Activated naive CD4-positive, alpha-beta T cell treated with anti-CD3 and anti-CD28 coated beads, Interleukin-2, amount 50 U/mL, for 24 hours (primary cell): ENCODE results near the gene RAB40A.
A peak's percentile ranks its signal among the peaks of the same experiment; 100 is the strongest.

ENCODE experiments used
- H3K27ac Mint-ChIP-seq: one replicate; pipeline ENCODE4 v1.8.0; 2021; ENCODE audit warnings: mild to moderate bottlenecking, mixed read lengths
- H3K27me3 Mint-ChIP-seq: one replicate; pipeline ENCODE4 v1.8.0; 2021; ENCODE audit warnings: mixed read lengths
- H3K36me3 Mint-ChIP-seq: one replicate; pipeline ENCODE4 v1.8.0; 2021; ENCODE audit warnings: mixed read lengths
- H3K4me1 Mint-ChIP-seq: one replicate; pipeline ENCODE4 v1.8.0; 2021; ENCODE audit warnings: mixed read lengths
- H3K4me3 Mint-ChIP-seq: one replicate; pipeline ENCODE4 v1.8.0; 2021; ENCODE audit warnings: mild to moderate bottlenecking, mixed read lengths
- H3K9me3 Mint-ChIP-seq: one replicate; pipeline ENCODE4 v1.8.0; 2021; ENCODE audit warnings: mixed read lengths

RAB40A gene

DNA sequence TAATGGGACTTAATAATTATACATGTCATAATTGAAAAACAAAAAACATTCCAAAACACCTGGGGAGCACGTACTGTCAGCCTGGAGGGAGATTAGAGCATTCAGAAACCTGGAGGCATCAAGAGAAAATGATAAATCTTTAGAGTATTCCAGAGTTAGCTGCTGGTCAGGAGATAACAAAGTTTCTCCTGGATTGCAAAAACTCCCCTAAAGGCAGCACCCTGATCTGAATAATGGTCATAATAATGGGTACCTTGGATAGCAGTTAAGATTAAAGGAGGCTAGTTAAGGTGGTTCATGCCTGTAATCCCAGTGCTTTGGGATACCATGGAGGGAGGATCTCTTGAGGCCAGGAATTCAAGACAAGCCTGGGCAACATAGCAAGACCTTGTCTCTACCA lies 15.9 kb upstream of the RAB40A start:
- H3K4me1 Mint-ChIP-seq, result no peaks in the 10 kb centered on the region
- no peaks in the 10 kb centered on the region for H3K27me3 Mint-ChIP-seq
- H3K4me3 Mint-ChIP-seq, result no peak overlapping the region
- H3K27ac Mint-ChIP-seq, result no peak overlapping the region
- no peaks in the 10 kb centered on the region for H3K9me3 Mint-ChIP-seq
- H3K36me3 Mint-ChIP-seq, result no peaks in the 10 kb centered on the region

DNA sequence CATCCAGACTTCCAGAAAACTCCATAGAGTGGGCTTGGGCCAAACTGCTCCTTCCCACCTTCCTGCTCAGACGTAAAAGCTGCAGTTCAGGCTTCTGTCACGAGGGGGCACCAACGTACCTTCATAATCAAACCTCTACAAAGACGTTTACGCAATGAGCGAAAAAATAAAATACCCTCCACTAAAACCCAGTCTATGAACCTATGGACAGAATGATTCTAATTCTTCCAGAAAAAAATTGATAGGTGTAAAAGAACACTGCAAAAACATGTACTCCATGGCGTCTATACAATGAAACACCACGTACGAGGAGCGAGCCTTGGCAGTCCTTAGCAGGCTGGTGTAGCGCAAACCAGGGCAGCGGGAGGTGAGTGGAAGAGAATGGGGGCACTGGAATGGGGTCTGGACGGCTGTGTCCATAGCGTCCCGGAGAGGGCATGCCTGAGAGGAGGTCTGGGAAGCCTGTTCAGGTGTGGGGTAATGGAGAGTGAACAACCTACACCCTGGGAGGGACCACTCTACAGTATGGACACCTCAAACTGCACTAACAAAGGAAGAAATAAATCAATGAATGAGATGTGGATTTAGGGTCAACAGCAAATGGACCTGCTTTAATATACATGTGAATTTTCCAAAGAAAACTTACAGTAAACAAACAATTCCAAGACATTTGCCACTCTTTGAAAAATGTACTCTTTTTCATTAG lies 14.4 kb upstream of the RAB40A start:
- Mint-ChIP-seq H3K36me3 (no peaks in the 10 kb centered on the region), H3K4me3 (peak overlapping the region; percentile 75), H3K27ac (no peak overlapping the region), H3K4me1 (no peaks in the 10 kb centered on the region), H3K27me3 (no peaks in the 10 kb centered on the region), H3K9me3 (no peaks in the 10 kb centered on the region)

DNA sequence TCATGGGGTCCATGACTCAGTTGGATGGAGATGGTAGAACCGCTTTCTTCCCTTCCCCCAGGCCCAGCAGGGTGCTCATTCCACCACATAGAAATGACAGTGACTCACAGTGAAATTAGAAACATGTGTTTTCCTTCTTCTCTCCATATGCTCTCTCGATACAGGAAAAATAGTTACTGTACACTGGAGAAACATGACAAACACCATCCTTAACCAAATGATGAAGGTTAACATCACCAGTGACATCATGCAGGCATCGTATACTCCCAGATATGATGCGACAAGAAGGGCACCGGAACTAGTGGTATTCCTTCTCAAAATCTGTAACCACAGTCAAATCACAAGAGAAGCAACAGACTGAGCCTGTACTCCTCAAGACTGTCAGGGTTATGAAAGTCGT lies 11.7 kb upstream of the RAB40A start:
- no peaks in the 10 kb centered on the region for H3K9me3 Mint-ChIP-seq
- H3K36me3 Mint-ChIP-seq, result no peaks in the 10 kb centered on the region
- no peaks in the 10 kb centered on the region for H3K27me3 Mint-ChIP-seq
- no peak overlapping the region for H3K4me3 Mint-ChIP-seq
- no peak overlapping the region for H3K27ac Mint-ChIP-seq
- no peaks in the 10 kb centered on the region for H3K4me1 Mint-ChIP-seq

- H3K4me1 Mint-ChIP-seq, result no peaks in the 10 kb centered on the region
- no peak overlapping the region for H3K27ac Mint-ChIP-seq
These were observed 11.3 kb upstream of the RAB40A start for GRCh38 chrX:103530545-103530944.

DNA sequence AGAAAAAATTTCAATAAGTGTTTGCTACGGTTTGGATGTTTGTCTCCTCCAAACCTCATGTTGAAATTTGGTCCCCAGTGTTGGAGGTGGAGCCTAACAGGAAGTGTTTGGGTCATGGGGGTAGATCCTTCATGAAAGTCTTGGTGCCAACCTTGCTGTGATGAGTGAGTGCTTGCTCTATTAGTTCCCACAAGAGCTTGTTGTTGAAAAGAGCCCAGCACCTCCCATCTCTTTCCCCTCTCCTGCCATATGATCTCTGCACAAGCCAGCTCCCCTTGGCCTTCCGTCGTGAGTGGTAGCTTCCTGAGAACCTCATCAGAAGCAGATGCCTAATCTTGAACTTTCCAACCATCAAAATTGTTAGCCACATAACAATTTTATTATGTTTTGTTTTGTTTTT lies 10.3 kb upstream of the RAB40A start:
- H3K9me3 Mint-ChIP-seq, result no peaks in the 10 kb centered on the region
- H3K4me1 Mint-ChIP-seq, result no peaks in the 10 kb centered on the region
- no peak overlapping the region for H3K27ac Mint-ChIP-seq
- H3K4me3 Mint-ChIP-seq, result no peak overlapping the region
- no peaks in the 10 kb centered on the region for H3K27me3 Mint-ChIP-seq
- H3K36me3 Mint-ChIP-seq, result no peaks in the 10 kb centered on the region

More at GRCh38 chrX:103530545-103530944, 11.3 kb upstream of the RAB40A start:
- no peaks in the 10 kb centered on the region for H3K27me3 Mint-ChIP-seq
- H3K4me3 Mint-ChIP-seq, result no peak overlapping the region
- no peaks in the 10 kb centered on the region for H3K36me3 Mint-ChIP-seq
- H3K9me3 Mint-ChIP-seq, result no peaks in the 10 kb centered on the region

- Mint-ChIP-seq H3K36me3 (no peaks in the 10 kb centered on the region), H3K4me1 (no peaks in the 10 kb centered on the region)
These were observed 5.5 kb upstream of the RAB40A start for GRCh38 chrX:103524747-103525146.

GRCh38 chrX:103523605-103524004 lies 4.3 kb upstream of the RAB40A start:
- Mint-ChIP-seq H3K4me1 (no peaks in the 10 kb centered on the region), H3K4me3 (no peak overlapping the region), H3K27me3 (no peaks in the 10 kb centered on the region), H3K36me3 (no peaks in the 10 kb centered on the region), H3K9me3 (no peaks in the 10 kb centered on the region), H3K27ac (no peak overlapping the region)

More at GRCh38 chrX:103524747-103525146, 5.5 kb upstream of the RAB40A start:
- no peak overlapping the region for H3K27ac Mint-ChIP-seq
- H3K4me3 Mint-ChIP-seq, result no peak overlapping the region
- no peaks in the 10 kb centered on the region for H3K9me3 Mint-ChIP-seq
- no peaks in the 10 kb centered on the region for H3K27me3 Mint-ChIP-seq

DNA sequence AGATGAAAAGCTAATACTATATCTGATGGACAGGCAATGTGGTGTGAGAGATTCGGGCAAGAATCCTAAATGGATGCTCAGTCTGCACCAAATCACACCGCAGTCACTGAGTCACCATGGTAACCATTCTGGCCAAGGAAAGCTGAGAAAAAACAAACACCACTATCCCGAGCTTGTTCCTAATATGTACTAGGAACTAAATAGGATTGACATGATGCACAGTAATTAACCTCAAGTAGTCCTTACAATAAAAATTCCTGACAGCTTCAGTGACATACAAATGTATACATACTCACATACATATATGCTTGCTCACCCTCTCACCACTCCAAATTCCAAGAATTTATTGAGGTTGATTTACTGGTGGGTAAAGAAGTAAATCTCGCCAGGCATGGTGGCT lies 1.1 kb upstream of the RAB40A start:
- H3K27me3 Mint-ChIP-seq, result peaks cover 1% of the 10 kb centered on the region
- no peaks in the 10 kb centered on the region for H3K4me1 Mint-ChIP-seq
- H3K36me3 Mint-ChIP-seq, result no peaks in the 10 kb centered on the region
- H3K9me3 Mint-ChIP-seq, result no peaks in the 10 kb centered on the region
- no peak overlapping the region for H3K27ac Mint-ChIP-seq
- no peak overlapping the region for H3K4me3 Mint-ChIP-seq

- Mint-ChIP-seq H3K4me3 (no peak overlapping the region), H3K27ac (no peak overlapping the region), H3K36me3 (no peaks in the 10 kb centered on the region), H3K4me1 (no peaks in the 10 kb centered on the region), H3K9me3 (no peaks in the 10 kb centered on the region), H3K27me3 (peaks cover 1% of the 10 kb centered on the region)
These were observed 718 bp downstream of the RAB40A start for GRCh38 chrX:103518571-103518970.

DNA sequence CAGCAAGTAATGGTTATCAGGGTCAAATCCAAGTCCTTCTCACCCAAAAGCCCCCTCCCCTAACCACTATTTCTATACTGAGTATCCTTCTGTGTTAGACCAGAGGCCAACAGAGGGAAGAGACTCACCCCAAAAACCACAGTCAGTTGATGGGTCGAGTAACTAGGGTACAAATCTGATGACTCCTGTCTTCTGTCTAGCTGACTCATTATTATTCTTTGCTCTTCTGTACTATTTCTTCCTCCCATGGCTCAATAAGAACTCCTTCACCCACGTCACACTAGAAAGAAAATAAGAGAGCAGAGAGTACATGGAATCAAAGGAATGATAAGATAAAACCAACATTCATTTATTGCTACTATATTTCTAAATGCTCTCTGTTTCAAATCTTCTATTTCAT lies 2.0 kb downstream of the RAB40A start:
- Mint-ChIP-seq H3K27me3 (peaks cover 1% of the 10 kb centered on the region), H3K9me3 (no peaks in the 10 kb centered on the region), H3K4me3 (no peak overlapping the region), H3K27ac (no peak overlapping the region), H3K36me3 (no peaks in the 10 kb centered on the region), H3K4me1 (no peaks in the 10 kb centered on the region)

DNA sequence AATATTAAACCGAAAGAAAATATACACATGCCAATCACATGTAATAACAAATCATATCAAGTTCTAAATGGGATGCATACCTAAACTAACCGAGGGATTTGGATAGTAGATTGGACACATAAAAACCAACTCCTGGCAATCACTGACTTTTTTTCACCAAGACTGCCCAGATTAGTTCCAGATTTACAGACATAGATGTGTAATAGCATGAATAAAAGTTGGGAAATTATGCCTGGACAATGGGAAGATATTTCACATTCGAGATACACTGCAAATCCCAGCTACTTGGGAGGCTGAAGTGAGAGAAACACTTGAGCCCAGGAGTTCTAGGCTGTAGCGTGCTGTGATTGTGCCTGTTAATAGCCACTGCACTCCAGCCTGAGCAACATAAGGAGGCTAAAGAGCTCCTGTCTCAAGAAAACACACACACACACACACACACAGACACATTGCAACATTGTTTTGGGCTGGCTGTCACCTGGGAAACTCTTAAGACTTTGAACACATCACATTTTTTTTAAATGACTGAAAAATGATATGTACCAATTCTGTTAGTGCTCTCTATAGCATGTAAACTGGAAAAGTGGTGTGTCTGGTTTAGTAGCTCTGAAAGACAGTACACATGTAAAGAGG lies 5.7 kb downstream of the RAB40A start:
- H3K9me3 Mint-ChIP-seq, result no peaks in the 10 kb centered on the region
- no peaks in the 10 kb centered on the region for H3K4me1 Mint-ChIP-seq
- H3K4me3 Mint-ChIP-seq, result no peak overlapping the region
- no peak overlapping the region for H3K27ac Mint-ChIP-seq
- H3K36me3 Mint-ChIP-seq, result no peaks in the 10 kb centered on the region
- H3K27me3 Mint-ChIP-seq, result peaks cover 1% of the 10 kb centered on the region

DNA sequence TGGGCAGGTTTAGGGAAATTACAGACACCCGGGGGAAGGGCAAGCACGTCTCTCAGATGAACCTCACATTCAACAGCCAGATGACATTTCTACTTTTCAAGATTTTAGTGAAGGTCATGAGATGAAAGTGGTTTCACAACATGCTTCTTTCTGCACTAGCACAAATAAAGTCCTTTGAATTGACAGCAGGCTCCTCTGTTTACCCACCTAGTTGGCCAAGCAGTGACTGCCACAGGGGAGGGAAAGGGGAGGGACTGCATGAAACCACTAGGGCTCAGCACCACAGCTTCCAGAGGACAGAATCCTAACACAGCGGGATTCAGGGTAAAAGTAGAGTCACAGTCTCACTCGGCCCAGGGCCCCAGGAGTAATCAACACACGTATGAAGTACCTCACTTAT lies 6.2 kb downstream of the RAB40A start:
- Mint-ChIP-seq H3K9me3 (no peaks in the 10 kb centered on the region), H3K4me3 (no peak overlapping the region), H3K36me3 (no peaks in the 10 kb centered on the region), H3K27me3 (peaks cover 1% of the 10 kb centered on the region), H3K27ac (no peak overlapping the region), H3K4me1 (no peaks in the 10 kb centered on the region)

DNA sequence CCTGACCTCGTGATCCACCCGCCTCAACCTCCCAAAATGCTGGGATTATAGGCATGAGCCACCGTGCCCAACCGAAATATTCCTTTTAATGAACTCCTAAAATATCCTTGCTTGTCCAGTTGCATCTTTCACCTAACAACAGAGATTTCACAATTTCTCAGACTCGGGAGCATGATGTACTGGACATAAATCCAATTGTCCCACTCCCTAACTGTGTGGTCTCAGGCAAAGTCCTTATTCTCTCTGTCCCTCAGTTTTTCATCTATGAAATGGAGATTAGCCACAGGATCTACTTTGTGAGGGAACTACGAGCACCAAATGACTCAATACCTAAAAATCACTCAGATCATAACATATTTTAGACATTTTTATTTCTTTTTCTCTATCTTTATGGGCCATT lies 9.3 kb downstream of the RAB40A start:
- H3K4me1 Mint-ChIP-seq, result no peaks in the 10 kb centered on the region
- no peaks in the 10 kb centered on the region for H3K27me3 Mint-ChIP-seq
- no peaks in the 10 kb centered on the region for H3K36me3 Mint-ChIP-seq
- no peaks in the 10 kb centered on the region for H3K9me3 Mint-ChIP-seq
- no peak overlapping the region for H3K27ac Mint-ChIP-seq
- no peak overlapping the region for H3K4me3 Mint-ChIP-seq

DNA sequence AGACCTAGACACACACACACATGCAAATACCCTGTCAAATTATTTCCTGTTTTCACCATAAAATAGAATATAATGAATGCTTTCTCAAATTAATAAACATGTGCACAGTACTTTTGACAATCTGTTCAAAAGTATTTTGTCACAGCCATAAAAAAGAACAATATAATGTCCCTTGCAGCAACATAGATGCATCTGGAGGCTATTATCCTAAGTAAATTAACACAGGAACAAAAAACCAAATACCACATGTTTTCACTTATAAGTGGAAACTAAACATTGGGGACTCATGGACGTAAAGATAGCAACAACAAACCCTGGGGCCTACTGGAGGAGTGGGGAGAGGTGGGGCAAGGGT lies 15.5 kb downstream of the RAB40A start:
- H3K9me3 Mint-ChIP-seq, result no peaks in the 10 kb centered on the region
- H3K4me3 Mint-ChIP-seq, result no peak overlapping the region
- H3K27ac Mint-ChIP-seq, result no peak overlapping the region
- H3K4me1 Mint-ChIP-seq, result no peaks in the 10 kb centered on the region
- H3K36me3 Mint-ChIP-seq, result no peaks in the 10 kb centered on the region
- H3K27me3 Mint-ChIP-seq, result no peaks in the 10 kb centered on the region

DNA sequence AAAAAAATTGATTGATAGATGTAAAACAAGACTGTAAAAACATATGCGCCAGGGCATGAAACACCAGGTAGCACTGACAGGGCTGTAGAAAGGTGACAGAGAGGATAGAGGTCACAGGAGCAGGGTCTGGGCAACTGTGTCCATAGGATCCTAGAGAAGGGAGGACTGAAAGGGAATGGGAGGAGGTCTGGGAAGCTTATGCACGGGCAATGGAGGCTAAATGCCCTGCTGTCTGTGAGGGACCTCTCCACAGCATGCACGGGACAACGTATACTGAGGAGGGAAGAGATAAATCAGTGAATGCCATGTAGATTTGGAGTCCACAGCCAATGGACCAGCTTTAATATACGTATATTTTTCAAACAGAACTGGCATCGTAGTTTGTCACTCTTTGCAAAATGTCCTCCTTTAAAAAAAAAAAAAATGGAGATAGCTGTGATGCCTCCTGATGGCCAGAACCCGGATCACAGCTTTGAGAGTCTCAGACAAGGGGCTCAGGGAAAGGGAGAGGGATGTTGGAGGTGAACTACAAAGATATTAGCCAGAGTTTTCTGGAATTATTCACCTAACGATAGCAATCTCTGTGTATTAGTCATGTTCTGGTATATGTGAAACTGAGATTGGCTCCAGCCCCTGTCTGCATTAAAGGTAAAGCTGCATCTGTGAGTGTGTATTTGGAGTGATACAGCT lies 16.0 kb downstream of the RAB40A start:
- no peak overlapping the region for H3K4me3 Mint-ChIP-seq

GRCh38 chrX:103498786-103499185 lies 20.5 kb downstream of the RAB40A start:
- Mint-ChIP-seq H3K4me3 (no peak overlapping the region), H3K27ac (no peak overlapping the region), H3K4me1 (no peaks in the 10 kb centered on the region), H3K36me3 (no peaks in the 10 kb centered on the region), H3K9me3 (no peaks in the 10 kb centered on the region), H3K27me3 (no peaks in the 10 kb centered on the region)

More for the DNA sequence above, 16.0 kb downstream of the RAB40A start:
- H3K27me3 Mint-ChIP-seq, result no peaks in the 10 kb centered on the region
- no peak overlapping the region for H3K27ac Mint-ChIP-seq
- H3K4me1 Mint-ChIP-seq, result no peaks in the 10 kb centered on the region
- H3K9me3 Mint-ChIP-seq, result no peaks in the 10 kb centered on the region
- H3K36me3 Mint-ChIP-seq, result no peaks in the 10 kb centered on the region
